Esophagus muscularis mucosa (tissue), 4 donors: Measurements from ENCODE around the gene TAP2. TPM values are rescaled to one million over a fixed set of nuclear protein-coding genes. Genes with fewer than 3 reads are reported as not detected.
"Not testable (repeated sequence)": the region's sequence is repeated elsewhere in the genome, so short reads cannot be mapped to it uniquely, and the experiment has no call there.

Experiments
- DNase-seq: peaks from one replicate; pipeline ENCODE4 v3.0.0-alpha.2; 2017; ENCODE audit errors: extremely low spot score
- H3K27ac ChIP-seq, 4 donors: fragments of 200-600 bp; sonication (generic); replicated peaks in 1 of 4; 1 replicate in 3 of 4; 2 replicates in 1 of 4; pipeline ENCODE4 v1.5.1; 2016 to 2019; ENCODE audit warnings: mild to moderate bottlenecking in 1 of 4
- H3K27me3 ChIP-seq, 4 donors: fragments of 200-600 bp; sonication (generic); one replicate each; pipeline versions ENCODE4 v1.5.1 to v1.6.0; 2016 to 2019
- H3K36me3 ChIP-seq, 4 donors: fragments of 200-600 bp; sonication (generic); one replicate each; pipeline ENCODE4 v1.5.1; 2016 to 2019
- H3K4me1 ChIP-seq, 4 donors: fragments of 200-600 bp; sonication (generic); one replicate each; pipeline ENCODE4 v1.5.1; 2016 to 2019
- H3K4me3 ChIP-seq, 4 donors: fragments of 200-600 bp; sonication (generic); 1 replicate in 2 of 4; 2 replicates in 2 of 4; pipeline ENCODE4 v1.5.1; 2016 to 2019; ENCODE audit warnings: mild to moderate bottlenecking in 4 of 4, moderate library complexity in 1 of 4
- H3K9me3 ChIP-seq, 4 donors: fragments of 200-600 bp; sonication (generic); 1 replicate in 3 of 4; 2 replicates in 1 of 4; pipeline ENCODE4 v1.5.1; 2016 to 2019
- EP300 ChIP-seq: sonication (generic); formaldehyde crosslinking; IDR thresholded peaks from one replicate; pipeline ENCODE4 v1.6.1; 2017; ENCODE audit warnings: antibody characterized with exemption
- POLR2A ChIP-seq: fragments of 450-650 bp; IDR thresholded peaks from one replicate; pipeline ENCODE4 v1.6.1; 2017; ENCODE audit warnings: antibody characterized with exemption, moderate library complexity, mild to moderate bottlenecking, low read depth
- POLR2AphosphoS5 ChIP-seq, 2 donors: sonication (generic); formaldehyde crosslinking; IDR thresholded peaks; one replicate each; pipeline ENCODE4 v1.6.1; 2017; ENCODE audit warnings: antibody characterized with exemption in 2 of 2
- WGBS: methylation state at CpG from one replicate; pipeline ENCODE4 v1.1.5; 2018; 5-methylcytosine and 5-hydroxymethylcytosine counted together
- intact Hi-C: fragments of 100-400 bp; cut with DNase I; formaldehyde crosslinking; loops from one replicate; pipeline ENCODE4 v1.15.1; 2023
- total RNA-seq, 4 donors: library from RNA; depleted of rRNA; stranded (reverse); fragments of >200 nt; gene quantifications; one replicate each; pipeline versions ENCODE4 v1.1.0 to v1.2.1, GENCODE V29; 2016
- TF ChIP-seq, protein P1 (sequence below), 3 experiments: fragments of 200-600 bp in 2 of 3; fragments of 450-650 bp in 1 of 3; sonication (generic) in 2 of 3; IDR thresholded peaks; one replicate each; pipeline ENCODE4 v1.5.1; 2017 to 2019; ENCODE audit warnings: antibody characterized with exemption in 3 of 3, mild to moderate bottlenecking in 2 of 3, moderate library complexity in 1 of 3

TAP2 gene
- total RNA-seq, 4 donors from 2014 or later = 8.6 to 16.3 (median 13.4) TPM

GRCh38 chr6:32815996-32816395 lies 22.5 kb downstream of the TAP2 start:
- no peak overlapping the region for H3K27ac ChIP-seq
- H3K27me3 ChIP-seq = peaks cover 0 to 19% (median 0%) of the 10 kb centered on the region in 4 donors
- DNase-seq = no peak
- 68% methylated on average over 2 of the region's 2 CpGs for WGBS
- no peaks in the 10 kb centered on the region for H3K9me3 ChIP-seq
- peak overlapping the region in 1 of 4 donors; percentile 24 for H3K4me3 ChIP-seq
- TF ChIP-seq EP300 = no peak
- no peaks in the 10 kb centered on the region for H3K4me1 ChIP-seq
- intact Hi-C loops = no loop called here
- no peaks in the 10 kb centered on the region for H3K36me3 ChIP-seq

- Histone ChIP-seq H3K4me1 (no peaks in the 10 kb centered on the region), H3K4me3 (no peak overlapping the region), H3K9me3 (no peaks in the 10 kb centered on the region), H3K36me3 (no peaks in the 10 kb centered on the region), H3K27ac (no peak overlapping the region), H3K27me3 (peaks cover 0 to 19% (median 0%) of the 10 kb centered on the region in 4 donors)
- DNase-seq = peak; percentile 45
- intact Hi-C loops = no loop called here
- WGBS = 54% methylated on average over 5 of the region's 5 CpGs
- TF ChIP-seq POLR2AphosphoS5 (IDR thresholded peaks at IDR 0.05) (no peak), POLR2A (no peak), EP300 (no peak)
- TF ChIP-seq, protein P1, sequence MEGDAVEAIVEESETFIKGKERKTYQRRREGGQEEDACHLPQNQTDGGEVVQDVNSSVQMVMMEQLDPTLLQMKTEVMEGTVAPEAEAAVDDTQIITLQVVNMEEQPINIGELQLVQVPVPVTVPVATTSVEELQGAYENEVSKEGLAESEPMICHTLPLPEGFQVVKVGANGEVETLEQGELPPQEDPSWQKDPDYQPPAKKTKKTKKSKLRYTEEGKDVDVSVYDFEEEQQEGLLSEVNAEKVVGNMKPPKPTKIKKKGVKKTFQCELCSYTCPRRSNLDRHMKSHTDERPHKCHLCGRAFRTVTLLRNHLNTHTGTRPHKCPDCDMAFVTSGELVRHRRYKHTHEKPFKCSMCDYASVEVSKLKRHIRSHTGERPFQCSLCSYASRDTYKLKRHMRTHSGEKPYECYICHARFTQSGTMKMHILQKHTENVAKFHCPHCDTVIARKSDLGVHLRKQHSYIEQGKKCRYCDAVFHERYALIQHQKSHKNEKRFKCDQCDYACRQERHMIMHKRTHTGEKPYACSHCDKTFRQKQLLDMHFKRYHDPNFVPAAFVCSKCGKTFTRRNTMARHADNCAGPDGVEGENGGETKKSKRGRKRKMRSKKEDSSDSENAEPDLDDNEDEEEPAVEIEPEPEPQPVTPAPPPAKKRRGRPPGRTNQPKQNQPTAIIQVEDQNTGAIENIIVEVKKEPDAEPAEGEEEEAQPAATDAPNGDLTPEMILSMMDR (IDR thresholded peaks at IDR 0.05) = no peak
Measured at GRCh38 chr6:32815115-32815514, 23.4 kb downstream of the TAP2 start.

DNA sequence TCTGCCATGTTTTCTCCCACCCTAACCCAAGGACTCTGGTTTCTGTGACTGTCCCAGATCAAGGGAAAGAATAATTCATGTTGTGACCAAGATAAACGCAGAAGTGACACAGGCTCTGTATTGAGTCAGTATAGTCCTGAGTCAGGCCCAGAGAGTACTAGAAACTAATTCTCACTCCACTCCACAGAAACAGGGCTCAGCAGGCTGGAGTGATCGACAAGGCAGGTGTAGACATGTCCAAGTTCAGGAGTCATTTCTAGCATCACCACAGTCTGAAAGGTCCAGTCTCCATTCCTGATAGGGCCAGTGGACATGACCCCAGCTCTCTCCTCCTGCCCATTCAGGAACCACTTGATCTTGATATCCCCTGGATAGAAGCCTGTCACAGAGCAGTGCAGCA lies 24.4 kb downstream of the TAP2 start:
- no peak overlapping the region for H3K4me3 ChIP-seq
- H3K36me3 ChIP-seq = no peaks in the 10 kb centered on the region
- peaks cover 0 to 19% (median 0%) of the 10 kb centered on the region in 4 donors for H3K27me3 ChIP-seq
- peak; percentile 72 for DNase-seq
- H3K27ac ChIP-seq = no peak overlapping the region
- no peaks in the 10 kb centered on the region for H3K9me3 ChIP-seq
- 88% methylated on average over 2 of the region's 2 CpGs for WGBS
- TF ChIP-seq, protein P1 (IDR thresholded peaks at IDR 0.05) = no peak
- TF ChIP-seq POLR2A = no peak
- no peak for TF ChIP-seq EP300
- TF ChIP-seq POLR2AphosphoS5 (IDR thresholded peaks at IDR 0.05) = no peak
- no peaks in the 10 kb centered on the region for H3K4me1 ChIP-seq
- intact Hi-C loops = no loop called here

- Histone ChIP-seq H3K27ac (no peak overlapping the region), H3K27me3 (peaks cover 0 to 25% (median 0%) of the 10 kb centered on the region in 4 donors), H3K9me3 (no peaks in the 10 kb centered on the region), H3K4me1 (no peaks in the 10 kb centered on the region), H3K4me3 (no peak overlapping the region), H3K36me3 (no peaks in the 10 kb centered on the region)
- no peak for DNase-seq
- WGBS = 51% methylated on average over 1 of the region's 1 CpG
- intact Hi-C loops = no loop called here
- TF ChIP-seq EP300 = no peak
- no peak for TF ChIP-seq POLR2A
- TF ChIP-seq POLR2AphosphoS5 (IDR thresholded peaks at IDR 0.05) = no peak
Measured at GRCh38 chr6:32809171-32809570, 29.4 kb downstream of the TAP2 start.

DNA sequence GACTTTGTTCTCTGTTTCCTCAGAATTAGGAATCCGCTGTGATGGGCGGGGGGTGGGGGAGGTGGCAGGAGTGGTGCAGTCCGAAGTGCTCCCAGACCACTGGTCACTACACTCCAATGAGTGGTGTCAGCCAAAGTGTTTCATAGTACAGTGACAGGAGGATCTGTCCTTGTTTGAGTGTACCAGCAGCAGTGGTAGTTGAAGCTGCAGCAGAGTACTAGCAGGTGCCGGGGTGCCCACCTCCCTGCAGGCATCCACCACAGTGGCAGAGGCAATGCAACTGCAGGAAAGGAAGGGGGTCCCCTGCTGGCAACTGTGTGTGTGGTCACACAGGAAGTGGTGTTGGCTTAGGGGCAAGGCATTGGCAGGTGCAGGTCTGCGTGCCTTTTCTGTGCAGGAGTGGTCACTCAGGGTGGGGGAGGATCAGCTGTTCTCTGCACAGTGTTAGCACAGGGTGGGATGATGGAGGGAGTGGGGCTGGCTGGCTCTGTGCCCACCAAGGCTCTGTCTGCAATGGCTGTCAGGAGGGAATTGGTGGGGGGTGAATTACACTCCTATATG lies 31.4 kb downstream of the TAP2 start:
- WGBS = 80% methylated on average over 3 of the region's 5 CpGs
- H3K27ac ChIP-seq = no peak overlapping the region
- peaks cover 0 to 24% (median 0%) of the 10 kb centered on the region in 4 donors for H3K27me3 ChIP-seq
- no peaks in the 10 kb centered on the region for H3K36me3 ChIP-seq
- no peak overlapping the region for H3K4me3 ChIP-seq
- no peak for TF ChIP-seq POLR2AphosphoS5 (IDR thresholded peaks at IDR 0.05)
- no peaks in the 10 kb centered on the region for H3K9me3 ChIP-seq
- H3K4me1 ChIP-seq = no peaks in the 10 kb centered on the region
- no peak for DNase-seq
- intact Hi-C loops = no loop called here

DNA sequence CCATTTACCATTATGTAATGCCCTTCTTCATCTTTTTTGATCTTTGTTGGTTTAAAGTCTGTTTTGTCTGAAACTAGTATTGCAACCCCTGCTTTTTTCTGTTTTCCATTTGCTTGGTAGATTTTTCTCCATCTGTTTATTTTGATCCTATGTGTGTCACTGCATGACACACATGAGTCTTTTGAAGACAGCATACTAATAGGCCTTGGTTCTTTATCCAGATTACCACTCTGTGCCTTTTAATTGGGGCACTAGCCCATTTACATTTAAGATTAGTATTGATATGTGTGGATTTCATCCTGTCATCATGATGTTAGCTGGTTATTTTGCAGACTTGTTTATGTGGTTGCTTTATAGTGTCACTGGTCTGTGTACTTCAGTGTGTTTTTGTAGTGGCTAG lies 33.1 kb downstream of the TAP2 start:
- H3K4me1 ChIP-seq, H3K27ac ChIP-seq, DNase-seq, H3K36me3 ChIP-seq, intact Hi-C loops, H3K9me3 ChIP-seq, H3K4me3 ChIP-seq: not testable (repeated sequence)
- H3K27me3 ChIP-seq = peaks cover 0 to 32% (median 0%) of the 10 kb centered on the region in 4 donors

- DNase-seq = no peak
- H3K4me1 ChIP-seq = no peaks in the 10 kb centered on the region
- peaks cover 0 to 7% (median 2%) of the 10 kb centered on the region in 4 donors for H3K9me3 ChIP-seq
- no peak overlapping the region for H3K27ac ChIP-seq
- TF ChIP-seq POLR2AphosphoS5 (IDR thresholded peaks at IDR 0.05) (no peak), EP300 (no peak), POLR2A (no peak)
- TF ChIP-seq, protein P1 (IDR thresholded peaks at IDR 0.05) = no peak
- intact Hi-C loops = no loop called here
- no peaks in the 10 kb centered on the region for H3K36me3 ChIP-seq
- H3K4me3 ChIP-seq = no peak overlapping the region
- peaks cover 0 to 45% (median 0%) of the 10 kb centered on the region in 4 donors for H3K27me3 ChIP-seq
- 55% methylated on average over 2 of the region's 2 CpGs for WGBS
Measured at GRCh38 chr6:32803416-32803815, 35.1 kb downstream of the TAP2 start.
